ENCODE data around the gene MAST4. TPM values are rescaled to one million over a fixed set of nuclear protein-coding genes. Genes with fewer than 3 reads are reported as not detected.

Gene MAST4
- total and polyA plus RNA-seq, 2 of the 4 experiments (the other 2 are of a cell fraction): 4.8 to 6.8 TPM

DNA sequence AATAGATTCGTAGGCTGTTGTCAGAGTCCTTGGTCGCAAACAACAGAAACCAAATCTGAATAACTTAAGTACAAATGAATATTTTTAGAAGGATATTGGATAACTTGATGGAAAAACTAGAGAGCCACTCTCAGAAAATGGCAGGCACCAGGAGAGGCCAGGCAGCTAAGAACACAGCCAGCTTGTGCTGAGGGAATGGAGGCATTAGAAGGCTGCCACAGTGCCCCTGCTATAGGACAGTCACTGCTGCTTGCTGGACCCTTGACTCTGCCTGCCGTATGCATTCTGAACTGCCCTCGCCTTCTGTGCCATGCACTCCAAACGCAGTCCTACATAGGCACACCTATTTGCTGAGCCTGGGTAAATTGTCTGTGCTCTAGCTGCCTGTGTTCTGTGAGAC, 78.6 kb downstream of the MAST4 start:
- Histone ChIP-seq H3K9ac (ENCODE audit: low read depth, low read length) (no peak overlapping the region), H4K91ac (ENCODE audit: insufficient read depth, low read depth, low read length) (no peak overlapping the region), H2AK9ac (replicated peaks; ENCODE audit: low read depth, low read length, poor library complexity) (no peak overlapping the region), H3K27me3 (ENCODE audit: control insufficient read depth, insufficient read depth, low read length) (peaks cover 2% of the 10 kb centered on the region; the same call in 1 of the 2 replicates), H2BK20ac (ENCODE audit: low read depth, low read length) (no peak overlapping the region), H2BK120ac (ENCODE audit: low read depth, low read length) (no peak overlapping the region), H4K20me1 (ENCODE audit: insufficient read depth, low read length) (no peaks in the 10 kb centered on the region), H2BK15ac (ENCODE audit: low read depth, low read length) (no peak overlapping the region), H3K4ac (ENCODE audit: low read depth, low read length) (no peak overlapping the region), H3K4me3 (ENCODE audit: insufficient read depth, low read depth, low read length) (no peak overlapping the region), H3K79me1 (ENCODE audit: low read depth in 1 of 2, low read length in 2 of 2) (no peaks in the 10 kb centered on the region), H3K36me3 (ENCODE audit: control insufficient read depth, insufficient read depth, low read length) (no peaks in the 10 kb centered on the region), H3K56ac (ENCODE audit: extremely low read depth, insufficient read depth, low read length) (no peak overlapping the region), H3K9me1 (ENCODE audit: insufficient read depth, low read length) (no peaks in the 10 kb centered on the region), H2AFZ (replicated peaks; ENCODE audit: low read length, poor library complexity) (no peak overlapping the region), H3K14ac (replicated peaks; ENCODE audit: low read depth, low read length) (no peak overlapping the region), H3K4me1 (ENCODE audit: control insufficient read depth, insufficient read depth, low read length) (no peaks in the 10 kb centered on the region), H3K18ac (ENCODE audit: low read depth, low read length) (no peak overlapping the region), H4K8ac (ENCODE audit: low read depth in 2 of 2, low read length in 2 of 2) (no peak overlapping the region), H3K27ac (ENCODE audit: insufficient read depth, low read length) (no peak overlapping the region), H2AK5ac (ENCODE audit: low read depth, low read length) (no peak overlapping the region), H4K5ac (ENCODE audit: low read depth, low read length) (no peak overlapping the region), H2BK5ac (ENCODE audit: low read depth, low read length, poor library complexity, severe bottlenecking) (no peak overlapping the region), H3K4me2 (ENCODE audit: low read depth, low read length) (no peak overlapping the region), H3K9me3 (ENCODE audit: control insufficient read depth, insufficient read depth, low read length) (no peaks in the 10 kb centered on the region), H3K23ac (ENCODE audit: low read depth, low read length) (no peak overlapping the region)
- dilution Hi-C loops (cut with HindIII; ENCODE audit: low sequenced_read_pairs, unreplicated experiment): no loop called here
- in situ Hi-C loops (cut with MboI; ENCODE audit: low sequenced_read_pairs): no loop called here
- BruUV-seq (replicated peaks): no TSS peak
- ATAC-seq (ENCODE audit: low read depth) (no peak), DNase-seq (no peak)
- no peak for TF ChIP-seq SMC3 (IDR thresholded peaks at IDR 0.05; ENCODE audit: low read depth, low read length)
- TF ChIP-seq FOS (IDR thresholded peaks at IDR 0.05; ENCODE audit: low read depth, low read length): no peak
- TF ChIP-seq, protein P1, sequence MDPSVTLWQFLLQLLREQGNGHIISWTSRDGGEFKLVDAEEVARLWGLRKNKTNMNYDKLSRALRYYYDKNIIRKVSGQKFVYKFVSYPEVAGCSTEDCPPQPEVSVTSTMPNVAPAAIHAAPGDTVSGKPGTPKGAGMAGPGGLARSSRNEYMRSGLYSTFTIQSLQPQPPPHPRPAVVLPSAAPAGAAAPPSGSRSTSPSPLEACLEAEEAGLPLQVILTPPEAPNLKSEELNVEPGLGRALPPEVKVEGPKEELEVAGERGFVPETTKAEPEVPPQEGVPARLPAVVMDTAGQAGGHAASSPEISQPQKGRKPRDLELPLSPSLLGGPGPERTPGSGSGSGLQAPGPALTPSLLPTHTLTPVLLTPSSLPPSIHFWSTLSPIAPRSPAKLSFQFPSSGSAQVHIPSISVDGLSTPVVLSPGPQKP (IDR thresholded peaks at IDR 0.05; ENCODE audit: borderline replicate concordance, low read depth, low read length): no peak
- TF ChIP-seq, protein P2, sequence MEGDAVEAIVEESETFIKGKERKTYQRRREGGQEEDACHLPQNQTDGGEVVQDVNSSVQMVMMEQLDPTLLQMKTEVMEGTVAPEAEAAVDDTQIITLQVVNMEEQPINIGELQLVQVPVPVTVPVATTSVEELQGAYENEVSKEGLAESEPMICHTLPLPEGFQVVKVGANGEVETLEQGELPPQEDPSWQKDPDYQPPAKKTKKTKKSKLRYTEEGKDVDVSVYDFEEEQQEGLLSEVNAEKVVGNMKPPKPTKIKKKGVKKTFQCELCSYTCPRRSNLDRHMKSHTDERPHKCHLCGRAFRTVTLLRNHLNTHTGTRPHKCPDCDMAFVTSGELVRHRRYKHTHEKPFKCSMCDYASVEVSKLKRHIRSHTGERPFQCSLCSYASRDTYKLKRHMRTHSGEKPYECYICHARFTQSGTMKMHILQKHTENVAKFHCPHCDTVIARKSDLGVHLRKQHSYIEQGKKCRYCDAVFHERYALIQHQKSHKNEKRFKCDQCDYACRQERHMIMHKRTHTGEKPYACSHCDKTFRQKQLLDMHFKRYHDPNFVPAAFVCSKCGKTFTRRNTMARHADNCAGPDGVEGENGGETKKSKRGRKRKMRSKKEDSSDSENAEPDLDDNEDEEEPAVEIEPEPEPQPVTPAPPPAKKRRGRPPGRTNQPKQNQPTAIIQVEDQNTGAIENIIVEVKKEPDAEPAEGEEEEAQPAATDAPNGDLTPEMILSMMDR (conservative IDR thresholded peaks at IDR 0.05; ENCODE audit: low read depth, low read length): no peak
- TF ChIP-seq, protein P3, sequence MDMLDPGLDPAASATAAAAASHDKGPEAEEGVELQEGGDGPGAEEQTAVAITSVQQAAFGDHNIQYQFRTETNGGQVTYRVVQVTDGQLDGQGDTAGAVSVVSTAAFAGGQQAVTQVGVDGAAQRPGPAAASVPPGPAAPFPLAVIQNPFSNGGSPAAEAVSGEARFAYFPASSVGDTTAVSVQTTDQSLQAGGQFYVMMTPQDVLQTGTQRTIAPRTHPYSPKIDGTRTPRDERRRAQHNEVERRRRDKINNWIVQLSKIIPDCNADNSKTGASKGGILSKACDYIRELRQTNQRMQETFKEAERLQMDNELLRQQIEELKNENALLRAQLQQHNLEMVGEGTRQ (IDR thresholded peaks at IDR 0.05; ENCODE audit: low read depth, low read length): no peak
- TF ChIP-seq RAD21 (IDR thresholded peaks at IDR 0.05; ENCODE audit: low read length): no peak
- TF ChIP-seq MAFK (IDR thresholded peaks at IDR 0.05; ENCODE audit: low read depth, low read length): no peak
- TF ChIP-seq MAZ (IDR thresholded peaks at IDR 0.05; ENCODE audit: borderline replicate concordance, low read depth, low read length): no peak
- ChIA-PET POLR2A (ENCODE audit: unreplicated experiment) (no interaction called here), CTCF (no interaction called here)
- intact Hi-C loops (cut with micrococcal nuclease): no loop called here
- no CpG with 5 or more reads among the region's 5 CpGs for WGBS, 2 experiments (ENCODE audit: extremely low coverage in 2 of 2, insufficient read length in 1 of 2)

All from IMR-90 (cell line).